ENCODE data around the gene DMBX1. TPM values are rescaled to one million over a fixed set of nuclear protein-coding genes. Genes with fewer than 3 reads are reported as not detected.

DMBX1 gene
- total and polyA plus RNA-seq, 2 experiments from 2014 or later = not detected

- Histone ChIP-seq H3K9me3 (ENCODE audit: low read depth) (no peaks in the 10 kb centered on the region), H3K27ac (no peak overlapping the region), H3K27me3 (peaks cover 83% of the 10 kb centered on the region), H3K4me1 (ENCODE audit: low read depth) (no peaks in the 10 kb centered on the region), H3K4me3 (no peak overlapping the region), H3K36me3 (no peaks in the 10 kb centered on the region)
- TF ChIP-seq CTCF (IDR thresholded peaks at IDR 0.05; ENCODE audit: low read depth, low read length) = peak; percentile 95
- DNase-seq (ENCODE audit: low read depth in 1 of 2, low spot score in 1 of 2) = peak; percentile 80 to 91
Observed at GRCh38 chr1:46446646-46447498, 42.8 kb upstream of the DMBX1 start.

DNA sequence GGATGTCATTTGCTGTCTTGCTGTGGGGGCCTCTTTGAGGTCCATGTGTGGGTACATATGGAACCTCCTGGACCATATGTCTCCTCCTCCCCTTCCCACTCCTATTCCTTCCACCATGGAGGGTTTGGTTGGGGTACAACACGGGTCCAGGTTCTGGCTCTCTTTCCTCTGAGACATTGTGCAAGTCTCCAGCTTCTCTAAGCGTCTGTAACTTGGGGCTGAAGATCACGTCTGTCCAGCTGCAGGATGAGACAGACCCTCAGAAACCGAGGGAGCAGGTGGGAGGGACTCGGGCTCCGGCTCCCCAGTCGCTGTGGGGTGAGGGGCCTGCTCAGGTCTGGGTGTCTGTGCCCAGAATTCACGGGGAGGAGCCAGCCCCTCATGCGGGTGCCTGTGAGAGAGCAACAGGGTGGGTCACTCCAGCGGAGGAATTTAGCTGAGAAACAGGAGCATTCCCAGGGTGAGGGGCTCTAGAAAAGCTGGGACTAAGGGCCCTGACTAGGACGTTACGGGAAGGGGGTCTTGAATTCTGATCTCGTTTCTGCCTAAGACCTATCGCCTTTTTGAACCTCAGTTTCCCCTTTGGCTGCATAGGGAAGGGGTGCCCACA lies 42.0 kb upstream of the DMBX1 start:
- Histone ChIP-seq H3K27ac (no peak overlapping the region), H3K4me1 (ENCODE audit: low read depth) (no peaks in the 10 kb centered on the region), H3K9me3 (ENCODE audit: low read depth) (no peaks in the 10 kb centered on the region), H3K36me3 (no peaks in the 10 kb centered on the region), H3K27me3 (peaks cover 91% of the 10 kb centered on the region), H3K4me3 (peak overlapping the region; percentile 28)
- no peak for TF ChIP-seq CTCF (IDR thresholded peaks at IDR 0.05; ENCODE audit: low read depth, low read length)
- no peak for DNase-seq (ENCODE audit: low read depth in 1 of 2, low spot score in 1 of 2)

DNA sequence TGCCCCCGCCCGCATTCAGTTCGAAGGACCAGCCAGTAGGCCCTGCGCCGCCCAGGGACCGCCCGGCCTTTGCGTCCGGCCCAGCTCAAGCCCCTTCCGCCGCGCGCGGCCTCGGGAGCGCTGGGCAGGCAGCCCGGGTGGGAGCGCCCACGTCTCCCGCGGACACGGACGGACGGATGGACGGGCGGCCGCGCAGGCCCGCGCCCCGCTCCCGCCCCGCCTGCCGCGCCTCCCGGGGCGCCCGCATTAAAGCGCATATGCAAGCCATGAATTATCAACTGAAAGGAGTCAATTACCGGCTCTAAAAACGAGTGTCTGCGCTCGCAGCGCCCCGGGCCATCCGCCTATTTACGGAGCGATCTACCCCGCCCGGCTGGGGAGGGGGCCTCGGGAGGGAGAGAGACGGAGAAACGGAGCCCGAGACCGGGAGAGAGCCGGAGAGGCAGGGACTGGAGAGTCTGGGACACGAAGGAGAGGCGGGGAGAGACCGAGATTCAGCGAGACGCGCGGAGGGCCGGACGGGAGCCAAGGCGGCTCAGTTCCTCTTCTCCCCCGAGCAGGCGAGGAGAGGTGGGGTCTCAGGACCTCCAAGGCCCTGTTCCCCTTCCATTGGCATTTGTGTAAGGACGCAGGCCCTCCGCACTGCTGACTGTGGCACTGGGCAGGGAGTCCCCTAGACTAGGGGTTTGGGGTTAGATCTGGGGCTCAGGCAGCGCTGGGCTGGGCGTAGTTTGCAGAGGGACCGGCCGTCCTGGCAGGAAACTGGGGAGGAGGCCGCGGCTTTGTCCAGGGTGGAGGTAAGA lies 41.3 kb upstream of the DMBX1 start:
- H3K36me3 ChIP-seq = no peaks in the 10 kb centered on the region
- H3K27ac ChIP-seq = no peak overlapping the region
- H3K27me3 ChIP-seq = peaks cover 98% of the 10 kb centered on the region
- DNase-seq (ENCODE audit: low read depth in 1 of 2, low spot score in 1 of 2) = peak in 1 of 2 donors; percentile 34
- no peaks in the 10 kb centered on the region for H3K4me1 ChIP-seq (ENCODE audit: low read depth)
- TF ChIP-seq CTCF (IDR thresholded peaks at IDR 0.05; ENCODE audit: low read depth, low read length) = no peak
- H3K4me3 ChIP-seq = peak overlapping the region; percentile 28
- H3K9me3 ChIP-seq (ENCODE audit: low read depth) = no peaks in the 10 kb centered on the region

DNA sequence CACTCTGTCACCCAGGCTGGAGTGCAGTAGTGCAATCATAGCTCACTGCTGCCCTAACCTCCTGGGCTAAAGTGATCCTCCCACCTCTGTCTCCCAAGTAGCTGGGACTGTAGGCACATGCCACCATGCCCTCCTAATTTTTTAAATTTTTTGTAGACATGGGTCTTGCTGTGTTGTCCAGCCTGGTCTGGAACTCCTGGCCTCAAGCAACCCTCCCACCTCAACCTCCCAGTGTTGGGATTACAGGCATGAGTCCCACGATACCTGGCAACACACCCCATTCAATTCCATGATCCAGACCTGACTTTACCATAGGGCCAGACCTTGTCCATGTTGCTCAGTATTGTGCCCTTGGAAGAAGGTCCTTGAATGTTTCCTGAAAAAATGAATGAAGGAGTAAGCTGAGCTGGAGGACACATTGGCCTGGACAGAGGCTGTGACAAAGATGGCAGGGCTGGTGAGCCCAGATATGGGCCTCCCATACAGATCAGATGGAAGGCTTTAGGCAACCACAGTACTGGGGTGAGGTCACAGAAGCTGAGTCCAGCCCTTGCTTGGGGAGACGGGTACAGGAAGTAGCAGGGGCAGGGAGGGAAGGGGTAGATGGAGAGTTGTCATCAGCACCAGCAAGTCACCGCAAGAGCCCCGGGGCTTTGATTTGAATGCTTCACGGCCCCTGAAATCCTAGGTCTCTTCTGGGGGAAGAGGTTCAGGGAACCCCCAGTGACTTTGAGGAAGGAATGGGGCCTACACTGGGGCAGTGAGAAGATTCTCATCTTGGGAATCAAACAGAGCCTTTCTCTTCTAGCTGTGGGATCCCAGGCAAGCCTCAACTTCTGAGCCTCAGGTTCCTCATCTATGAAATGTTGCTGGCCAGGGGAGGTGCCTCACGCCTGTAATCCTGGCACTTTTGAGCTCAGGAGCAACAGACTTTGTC lies 40.1 kb upstream of the DMBX1 start:
- TF ChIP-seq CTCF (IDR thresholded peaks at IDR 0.05; ENCODE audit: low read depth, low read length) = no peak
- H3K4me1 ChIP-seq (ENCODE audit: low read depth) = no peaks in the 10 kb centered on the region
- no peak for DNase-seq (ENCODE audit: low read depth in 1 of 2, low spot score in 1 of 2)
- no peak overlapping the region for H3K27ac ChIP-seq
- H3K4me3 ChIP-seq = no peak overlapping the region
- H3K9me3 ChIP-seq (ENCODE audit: low read depth) = no peaks in the 10 kb centered on the region
- peaks cover 100% of the 10 kb centered on the region for H3K27me3 ChIP-seq
- H3K36me3 ChIP-seq = no peaks in the 10 kb centered on the region

- Histone ChIP-seq H3K36me3 (no peaks in the 10 kb centered on the region), H3K9me3 (ENCODE audit: low read depth) (no peaks in the 10 kb centered on the region), H3K4me3 (no peak overlapping the region), H3K27me3 (peaks cover 100% of the 10 kb centered on the region), H3K27ac (no peak overlapping the region), H3K4me1 (ENCODE audit: low read depth) (no peaks in the 10 kb centered on the region)
- no peak for DNase-seq (ENCODE audit: low read depth in 1 of 2, low spot score in 1 of 2)
- no peak for TF ChIP-seq CTCF (IDR thresholded peaks at IDR 0.05; ENCODE audit: low read depth, low read length)
Observed at GRCh38 chr1:46450160-46450517, 39.5 kb upstream of the DMBX1 start.

Measured in cardiac muscle cell (in vitro differentiated cells and primary cell).